ENCODE results near the gene KRIT1.
A peak's percentile ranks its signal among the peaks of the same experiment; 100 is the strongest.
"Not testable (repeated sequence)": the region's sequence is repeated elsewhere in the genome, so short reads cannot be mapped to it uniquely, and the experiment has no call there.

Gene KRIT1

GRCh38 chr7:92245487-92246359, at the start of gene KRIT1, which contains the start of gene ANKIB1:
Gene KRIT1, minus strand, starts transcription at chr7:92245914. Its CDS starts 3,779 bp downstream, at chr7:92242135.
Gene ANKIB1, plus strand, starts transcription at chr7:92245974. Its CDS starts 49,005 bp downstream, at chr7:92294979.
- DNase-seq: peak; percentile 82

GRCh38 chr7:92295391-92295790, 49.7 kb upstream of the KRIT1 start:
- no peak for DNase-seq

- no peak for DNase-seq
These were observed 48.3 kb upstream of the KRIT1 start for GRCh38 chr7:92293896-92294590.

GRCh38 chr7:92292981-92293380, 47.3 kb upstream of the KRIT1 start:
- DNase-seq: no peak

GRCh38 chr7:92289321-92289720, 43.6 kb upstream of the KRIT1 start:
- no peak for DNase-seq

- DNase-seq: no peak
These were observed 37.2 kb upstream of the KRIT1 start for GRCh38 chr7:92282930-92283329.

- DNase-seq: no peak
These were observed 36.6 kb upstream of the KRIT1 start for GRCh38 chr7:92282221-92282814.

GRCh38 chr7:92281031-92281430, 35.3 kb upstream of the KRIT1 start:
- DNase-seq: no peak

- no peak for DNase-seq
These were observed 33.8 kb upstream of the KRIT1 start for GRCh38 chr7:92279396-92280031.

GRCh38 chr7:92276460-92276864, 30.7 kb upstream of the KRIT1 start:
- no peak for DNase-seq

- no peak for DNase-seq
These were observed 29.6 kb upstream of the KRIT1 start for GRCh38 chr7:92275327-92275726.

- DNase-seq: no peak
These were observed 23.2 kb upstream of the KRIT1 start for GRCh38 chr7:92268921-92269320.

GRCh38 chr7:92266415-92267241, 20.9 kb upstream of the KRIT1 start:
- no peak for DNase-seq

GRCh38 chr7:92260248-92260781, 14.6 kb upstream of the KRIT1 start:
- no peak for DNase-seq

- DNase-seq: no peak
These were observed 14.0 kb upstream of the KRIT1 start for GRCh38 chr7:92259610-92260247.

- no peak for DNase-seq
These were observed 13.3 kb upstream of the KRIT1 start for GRCh38 chr7:92259062-92259461.

- no peak for DNase-seq
These were observed 9.6 kb upstream of the KRIT1 start for GRCh38 chr7:92255308-92255707.

- not testable (repeated sequence) for DNase-seq
These were observed 9.1 kb upstream of the KRIT1 start for GRCh38 chr7:92254800-92255199.

GRCh38 chr7:92253251-92253650, 7.5 kb upstream of the KRIT1 start:
- no peak for DNase-seq

GRCh38 chr7:92251181-92251580, 5.5 kb upstream of the KRIT1 start:
- DNase-seq: no peak

GRCh38 chr7:92250603-92251002, 4.9 kb upstream of the KRIT1 start:
- no peak for DNase-seq

Measured in GDM1 (cell line).